Measurements from ENCODE around the gene RPS21.

The RPS21 gene

DNA sequence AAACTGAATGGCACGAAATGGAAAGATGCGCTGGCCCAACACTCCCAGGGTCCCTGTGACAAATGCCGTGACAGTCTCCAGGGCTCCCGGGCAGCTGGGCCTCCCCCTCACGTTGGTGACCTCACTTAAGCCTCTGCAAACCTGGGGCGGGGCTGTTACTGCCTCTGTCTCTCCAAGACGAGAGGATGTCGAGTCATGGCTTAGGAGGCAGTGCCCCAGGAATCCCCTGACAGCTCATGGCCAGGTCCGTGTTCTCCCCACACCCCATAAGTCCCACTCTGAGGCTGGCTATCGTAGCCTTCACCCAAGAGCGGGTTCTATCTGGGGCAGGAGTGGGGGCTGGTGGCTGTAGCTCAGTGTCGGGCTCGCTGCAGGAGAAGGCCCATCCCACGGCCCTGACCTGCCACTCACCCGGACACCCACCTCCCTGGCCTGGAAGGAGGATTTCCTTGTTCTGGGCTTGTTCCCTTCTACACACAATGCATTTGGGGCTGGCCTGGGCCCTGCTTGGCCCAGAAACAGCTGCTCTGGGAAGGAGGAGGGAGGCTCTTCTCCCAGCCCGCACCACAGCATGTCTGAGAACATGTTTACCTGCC lies 5.6 kb upstream of the RPS21 start:
- H3K9ac ChIP-seq (ENCODE audit: low read depth in 1 of 2, low read length in 2 of 2): no peak overlapping the region
- H3K27me3 ChIP-seq (ENCODE audit: control insufficient read depth in 1 of 2, insufficient read depth in 2 of 2, low read length in 2 of 2): no peaks in the 10 kb centered on the region
- H3K27ac ChIP-seq (ENCODE audit: low read depth, low read length): no peak overlapping the region
- H3K9me3 ChIP-seq (ENCODE audit: control insufficient read depth in 1 of 2, low read length in 2 of 2): no peaks in the 10 kb centered on the region
- no peak overlapping the region for H3K4me3 ChIP-seq (ENCODE audit: low read depth in 1 of 2, low read length in 2 of 2)
- peaks cover 5 to 8% of the 10 kb centered on the region in 2 donors for H3K36me3 ChIP-seq (ENCODE audit: control insufficient read depth in 1 of 2, insufficient read depth in 2 of 2, low read length in 2 of 2)
- peaks cover 4 to 14% of the 10 kb centered on the region in 2 donors for H3K4me1 ChIP-seq (ENCODE audit: control insufficient read depth in 1 of 2, insufficient read depth in 2 of 2, low read length in 2 of 2)

DNA sequence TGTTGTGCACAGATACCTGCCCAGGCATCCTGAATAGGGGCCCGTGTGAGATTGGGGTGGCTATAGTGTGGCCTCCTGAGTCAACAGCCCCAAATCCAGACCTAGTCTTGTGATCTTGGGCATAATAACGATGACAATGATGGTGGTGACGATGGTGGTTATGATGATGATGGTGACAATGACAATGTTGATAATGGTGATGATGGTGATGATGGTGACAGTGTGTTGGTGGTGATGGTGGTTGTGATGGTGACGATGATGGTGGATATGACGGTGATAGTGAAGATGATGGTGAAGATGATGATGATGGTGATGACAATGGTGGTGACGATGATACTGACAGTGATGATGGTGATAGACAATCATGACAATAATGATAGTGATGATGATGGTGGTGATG lies 5.1 kb upstream of the RPS21 start:
- peaks cover 4 to 12% of the 10 kb centered on the region in 2 donors for H3K4me1 ChIP-seq (ENCODE audit: control insufficient read depth in 1 of 2, insufficient read depth in 2 of 2, low read length in 2 of 2)
- no peak overlapping the region for H3K9ac ChIP-seq (ENCODE audit: low read depth in 1 of 2, low read length in 2 of 2)
- peaks cover 5 to 8% of the 10 kb centered on the region in 2 donors for H3K36me3 ChIP-seq (ENCODE audit: control insufficient read depth in 1 of 2, insufficient read depth in 2 of 2, low read length in 2 of 2)
- no peaks in the 10 kb centered on the region for H3K27me3 ChIP-seq (ENCODE audit: control insufficient read depth in 1 of 2, insufficient read depth in 2 of 2, low read length in 2 of 2)
- no peaks in the 10 kb centered on the region for H3K9me3 ChIP-seq (ENCODE audit: control insufficient read depth in 1 of 2, low read length in 2 of 2)
- no peak overlapping the region for H3K27ac ChIP-seq (ENCODE audit: low read depth, low read length)
- H3K4me3 ChIP-seq (ENCODE audit: low read depth in 1 of 2, low read length in 2 of 2): no peak overlapping the region

DNA sequence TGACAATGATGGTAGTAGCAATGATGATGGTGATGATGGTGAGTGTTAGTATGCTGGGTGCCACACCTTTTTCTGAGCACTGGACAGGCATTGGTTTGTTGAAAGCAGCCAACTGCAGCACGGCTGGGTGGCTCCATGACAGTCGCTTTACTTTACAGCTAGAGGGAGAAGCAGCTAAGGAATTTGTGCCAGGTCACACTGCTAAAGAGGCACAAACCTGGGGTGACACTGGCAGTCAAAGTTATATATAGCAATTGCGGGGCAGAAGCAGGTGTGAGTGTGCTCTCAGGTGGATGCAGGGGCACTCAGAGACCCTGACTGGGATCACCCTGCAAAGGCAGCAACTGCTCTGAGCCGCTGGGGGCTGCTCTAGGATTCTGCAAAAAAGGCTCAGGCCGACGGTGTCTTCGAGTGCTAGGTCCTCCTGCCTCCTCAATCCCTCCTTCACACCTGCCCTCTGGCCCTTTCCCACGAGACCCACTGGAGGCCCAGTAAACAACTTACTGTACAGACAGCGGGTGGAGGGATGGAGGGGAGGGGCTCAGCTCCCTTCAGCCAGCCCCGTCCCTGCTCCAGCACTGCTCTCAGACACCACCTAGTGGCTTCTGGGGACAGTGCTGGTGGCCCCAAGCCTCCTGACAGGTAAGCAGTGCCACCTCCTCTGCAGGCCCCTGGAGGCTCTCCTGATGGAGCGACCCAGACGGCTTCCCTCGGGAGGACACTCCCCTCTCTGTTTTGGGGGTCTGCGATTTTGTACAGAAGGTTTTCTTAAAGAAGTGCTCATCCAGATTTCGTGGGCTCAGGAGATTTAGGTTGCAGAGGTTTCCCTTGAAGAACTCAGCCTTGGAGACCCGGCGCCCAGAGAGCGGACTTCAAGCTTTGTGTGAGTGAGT lies 4.4 kb upstream of the RPS21 start:
- no peak overlapping the region for H3K9ac ChIP-seq (ENCODE audit: low read depth in 1 of 2, low read length in 2 of 2)
- H3K27ac ChIP-seq (ENCODE audit: low read depth, low read length): no peak overlapping the region
- H3K27me3 ChIP-seq (ENCODE audit: control insufficient read depth in 1 of 2, insufficient read depth in 2 of 2, low read length in 2 of 2): no peaks in the 10 kb centered on the region
- no peak overlapping the region for H3K4me3 ChIP-seq (ENCODE audit: low read depth in 1 of 2, low read length in 2 of 2)
- peaks cover 5 to 12% of the 10 kb centered on the region in 2 donors for H3K4me1 ChIP-seq (ENCODE audit: control insufficient read depth in 1 of 2, insufficient read depth in 2 of 2, low read length in 2 of 2)
- peaks cover 5 to 8% of the 10 kb centered on the region in 2 donors for H3K36me3 ChIP-seq (ENCODE audit: control insufficient read depth in 1 of 2, insufficient read depth in 2 of 2, low read length in 2 of 2)
- H3K9me3 ChIP-seq (ENCODE audit: control insufficient read depth in 1 of 2, low read length in 2 of 2): no peaks in the 10 kb centered on the region

DNA sequence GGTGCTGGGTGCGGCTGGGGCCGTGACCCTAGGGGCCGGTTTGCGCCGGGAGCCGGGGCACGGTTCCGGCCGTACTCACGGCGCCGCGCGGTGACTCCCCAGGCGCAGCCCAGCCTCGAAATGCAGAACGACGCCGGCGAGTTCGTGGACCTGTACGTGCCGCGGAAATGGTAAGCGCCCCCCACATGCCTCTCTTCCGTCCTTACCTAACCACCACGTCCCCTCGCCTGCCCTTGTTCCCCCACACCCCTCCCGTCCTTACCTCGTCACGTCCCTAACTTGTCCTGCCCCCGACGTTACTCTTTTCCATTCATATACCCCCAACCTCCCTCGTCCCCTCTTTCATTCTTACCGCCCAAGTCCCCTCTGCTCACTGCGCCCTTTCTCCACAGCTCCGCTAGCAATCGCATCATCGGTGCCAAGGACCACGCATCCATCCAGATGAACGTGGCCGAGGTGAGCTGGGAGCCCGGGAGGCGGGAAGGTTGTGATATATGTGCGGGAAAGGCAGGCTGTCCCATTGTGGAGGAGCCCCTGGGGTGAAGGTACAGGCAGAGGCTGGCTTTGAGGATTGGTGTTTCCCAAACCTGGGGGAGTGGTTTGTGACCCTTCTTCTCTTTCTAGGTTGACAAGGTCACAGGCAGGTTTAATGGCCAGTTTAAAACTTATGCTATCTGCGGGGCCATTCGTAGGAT lies 463 bp downstream of the RPS21 start:
- Histone ChIP-seq H3K27ac (ENCODE audit: low read depth, low read length) (no peak overlapping the region), H3K9ac (ENCODE audit: low read depth in 1 of 2, low read length in 2 of 2) (peak overlapping the region; percentile 95 to 96), H3K27me3 (ENCODE audit: control insufficient read depth in 1 of 2, insufficient read depth in 2 of 2, low read length in 2 of 2) (no peaks in the 10 kb centered on the region), H3K36me3 (ENCODE audit: control insufficient read depth in 1 of 2, insufficient read depth in 2 of 2, low read length in 2 of 2) (peaks cover 15 to 41% of the 10 kb centered on the region in 2 donors), H3K9me3 (ENCODE audit: control insufficient read depth in 1 of 2, low read length in 2 of 2) (no peaks in the 10 kb centered on the region), H3K4me1 (ENCODE audit: control insufficient read depth in 1 of 2, insufficient read depth in 2 of 2, low read length in 2 of 2) (peaks cover 16 to 27% of the 10 kb centered on the region in 2 donors), H3K4me3 (ENCODE audit: low read depth in 1 of 2, low read length in 2 of 2) (peak overlapping the region; percentile 99 to 100)

DNA sequence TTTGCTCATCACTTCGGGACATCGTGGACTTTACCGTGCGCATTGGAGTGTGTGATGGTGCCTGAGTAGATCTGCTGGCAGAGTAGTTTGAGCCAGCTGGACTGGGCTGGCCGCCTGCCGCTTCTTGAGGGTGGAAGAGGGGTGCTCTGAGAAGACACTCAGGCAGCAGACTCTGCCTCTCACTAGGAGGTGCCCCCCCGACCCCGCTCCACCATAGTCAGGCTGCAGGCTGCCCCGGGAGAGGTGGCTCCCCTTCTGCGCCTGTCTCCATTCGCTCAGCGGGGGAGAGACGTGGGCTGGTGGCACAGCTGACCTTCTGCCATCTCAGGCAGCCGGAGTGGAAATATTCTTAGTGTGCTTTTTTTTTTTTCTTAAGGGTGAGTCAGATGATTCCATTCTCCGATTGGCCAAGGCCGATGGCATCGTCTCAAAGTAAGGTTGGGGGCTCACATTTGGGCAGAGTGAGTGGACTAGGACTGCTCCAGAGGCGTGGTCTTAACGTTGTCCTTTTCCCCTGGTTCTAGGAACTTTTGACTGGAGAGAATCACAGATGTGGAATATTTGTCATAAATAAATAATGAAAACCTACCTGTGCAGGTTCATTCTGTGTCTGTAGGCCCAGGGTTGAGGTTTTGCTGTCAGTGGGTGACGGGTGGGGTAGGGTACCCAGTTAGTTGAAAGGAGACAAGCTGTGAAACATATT lies 1.2 kb downstream of the RPS21 start:
- H3K36me3 ChIP-seq (ENCODE audit: control insufficient read depth in 1 of 2, insufficient read depth in 2 of 2, low read length in 2 of 2): peaks cover 19 to 48% of the 10 kb centered on the region in 2 donors
- peak overlapping the region; percentile 95 to 96 for H3K9ac ChIP-seq (ENCODE audit: low read depth in 1 of 2, low read length in 2 of 2)
- H3K4me3 ChIP-seq (ENCODE audit: low read depth in 1 of 2, low read length in 2 of 2): peak overlapping the region; percentile 99 to 100
- no peaks in the 10 kb centered on the region for H3K27me3 ChIP-seq (ENCODE audit: control insufficient read depth in 1 of 2, insufficient read depth in 2 of 2, low read length in 2 of 2)
- peaks cover 13 to 27% of the 10 kb centered on the region in 2 donors for H3K4me1 ChIP-seq (ENCODE audit: control insufficient read depth in 1 of 2, insufficient read depth in 2 of 2, low read length in 2 of 2)
- no peak overlapping the region for H3K27ac ChIP-seq (ENCODE audit: low read depth, low read length)
- no peaks in the 10 kb centered on the region for H3K9me3 ChIP-seq (ENCODE audit: control insufficient read depth in 1 of 2, low read length in 2 of 2)

DNA sequence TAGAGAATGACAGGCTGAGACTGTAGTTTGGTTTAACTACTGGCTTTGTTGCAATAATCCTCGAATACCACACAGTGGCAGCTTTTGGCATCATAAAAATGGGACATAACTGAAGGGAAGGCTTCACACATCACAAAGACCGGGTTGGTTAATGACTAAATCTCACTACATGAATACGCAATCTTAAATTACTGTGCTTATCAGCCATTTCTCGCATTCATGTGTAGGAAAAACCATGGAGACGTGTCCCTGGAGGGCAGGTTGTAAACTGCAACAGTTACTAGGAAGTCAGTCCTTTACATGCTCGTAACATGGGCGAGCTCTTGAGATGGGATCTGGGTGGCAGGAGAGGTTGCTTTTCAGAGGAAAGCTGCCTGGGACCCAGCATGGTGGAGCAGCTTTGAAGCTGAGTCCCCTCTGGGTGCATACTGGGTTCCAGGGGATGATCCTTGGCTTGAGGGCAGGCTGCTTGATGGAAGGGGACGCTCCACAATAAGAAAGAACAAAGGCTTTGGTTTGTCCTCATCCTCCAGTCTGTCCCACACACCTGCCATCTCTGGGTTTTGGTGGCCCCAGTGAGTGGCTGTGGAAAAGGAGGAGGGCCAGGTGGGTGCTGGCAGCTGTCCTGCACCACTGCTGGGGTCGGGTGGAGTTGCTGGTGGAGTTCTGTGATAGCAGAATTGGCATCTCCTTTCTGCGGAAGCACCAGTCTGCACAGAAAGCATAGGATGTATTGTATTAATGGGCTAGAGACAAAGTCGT lies 2.1 kb downstream of the RPS21 start:
- Histone ChIP-seq H3K9me3 (ENCODE audit: control insufficient read depth in 1 of 2, low read length in 2 of 2) (no peaks in the 10 kb centered on the region), H3K36me3 (ENCODE audit: control insufficient read depth in 1 of 2, insufficient read depth in 2 of 2, low read length in 2 of 2) (peaks cover 19 to 49% of the 10 kb centered on the region in 2 donors), H3K9ac (ENCODE audit: low read depth in 1 of 2, low read length in 2 of 2) (peak overlapping the region; percentile 4 to 96), H3K27ac (ENCODE audit: low read depth, low read length) (no peak overlapping the region), H3K4me1 (ENCODE audit: control insufficient read depth in 1 of 2, insufficient read depth in 2 of 2, low read length in 2 of 2) (peaks cover 13 to 27% of the 10 kb centered on the region in 2 donors), H3K4me3 (ENCODE audit: low read depth in 1 of 2, low read length in 2 of 2) (no peak overlapping the region), H3K27me3 (ENCODE audit: control insufficient read depth in 1 of 2, insufficient read depth in 2 of 2, low read length in 2 of 2) (no peaks in the 10 kb centered on the region)

DNA sequence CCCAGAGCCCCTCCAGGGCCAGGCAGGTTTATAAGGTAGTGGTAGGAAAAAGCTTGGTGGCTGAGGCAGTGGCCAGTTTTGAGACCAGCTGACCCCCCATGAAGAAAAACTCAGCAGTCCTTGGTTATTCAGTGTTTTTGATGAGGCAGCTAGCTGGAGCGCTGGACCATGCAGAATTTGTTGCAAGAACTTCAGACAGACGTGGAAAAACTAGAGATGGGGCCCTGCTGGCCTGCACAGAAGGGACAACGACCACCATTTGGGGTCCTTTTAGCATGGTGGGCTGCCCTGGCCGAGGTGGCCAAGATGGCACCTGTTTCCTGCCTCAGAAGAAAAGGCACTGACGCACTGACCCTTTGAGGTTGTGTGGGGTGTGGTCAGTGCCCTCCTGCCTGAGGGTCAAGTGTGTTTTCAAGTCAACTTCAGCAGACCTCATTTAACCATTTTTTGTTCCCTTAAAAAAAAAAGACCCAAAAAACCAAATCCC lies 2.7 kb downstream of the RPS21 start:
- H3K4me1 ChIP-seq (ENCODE audit: control insufficient read depth in 1 of 2, insufficient read depth in 2 of 2, low read length in 2 of 2): peaks cover 13 to 27% of the 10 kb centered on the region in 2 donors
- no peak overlapping the region for H3K4me3 ChIP-seq (ENCODE audit: low read depth in 1 of 2, low read length in 2 of 2)
- no peaks in the 10 kb centered on the region for H3K27me3 ChIP-seq (ENCODE audit: control insufficient read depth in 1 of 2, insufficient read depth in 2 of 2, low read length in 2 of 2)
- no peak overlapping the region for H3K27ac ChIP-seq (ENCODE audit: low read depth, low read length)
- no peaks in the 10 kb centered on the region for H3K9me3 ChIP-seq (ENCODE audit: control insufficient read depth in 1 of 2, low read length in 2 of 2)
- no peak overlapping the region for H3K9ac ChIP-seq (ENCODE audit: low read depth in 1 of 2, low read length in 2 of 2)
- peaks cover 19 to 54% of the 10 kb centered on the region in 2 donors for H3K36me3 ChIP-seq (ENCODE audit: control insufficient read depth in 1 of 2, insufficient read depth in 2 of 2, low read length in 2 of 2)

DNA sequence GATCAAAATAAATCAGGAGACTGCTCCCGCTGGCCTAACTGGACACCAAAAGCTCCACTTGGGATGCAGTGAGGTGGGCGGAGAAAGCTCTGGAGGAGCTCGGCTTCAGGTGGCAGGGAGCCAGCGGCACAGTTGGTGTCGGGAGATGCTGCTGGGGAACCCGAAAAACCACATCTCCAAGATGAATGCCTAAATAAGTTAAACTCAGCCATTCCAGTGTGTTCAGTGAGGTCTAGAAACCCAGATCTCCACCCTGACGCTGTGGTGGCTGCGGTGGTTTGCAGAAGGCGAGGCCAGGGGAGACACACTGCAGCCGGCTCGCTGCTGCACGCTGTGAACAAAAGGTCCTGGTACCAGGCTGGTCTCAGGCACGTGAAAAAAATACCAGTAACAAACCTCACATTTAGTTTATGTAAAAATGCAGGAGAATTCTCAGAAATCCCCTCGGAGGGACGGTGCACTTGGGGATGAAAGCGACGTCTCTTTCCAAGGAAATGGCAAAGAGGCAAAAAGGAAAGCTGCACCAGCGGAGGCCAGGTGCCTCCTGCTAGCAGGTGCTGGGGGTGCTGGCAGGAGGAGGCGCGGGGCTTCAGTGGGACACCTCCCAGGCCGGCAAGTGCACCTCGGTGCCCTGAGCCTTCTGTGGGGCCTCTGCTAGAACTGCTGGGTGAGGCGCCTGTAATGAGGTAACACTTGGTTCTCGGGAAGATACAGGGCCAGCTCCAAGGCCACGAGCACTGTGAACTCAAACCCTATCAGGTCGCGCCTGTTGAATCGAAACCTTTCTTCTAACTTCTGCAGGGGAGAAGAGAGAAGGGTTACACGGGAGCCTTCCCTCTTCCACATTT lies 3.6 kb downstream of the RPS21 start:
- no peak overlapping the region for H3K9ac ChIP-seq (ENCODE audit: low read depth in 1 of 2, low read length in 2 of 2)
- H3K9me3 ChIP-seq (ENCODE audit: control insufficient read depth in 1 of 2, low read length in 2 of 2): no peaks in the 10 kb centered on the region
- no peak overlapping the region for H3K4me3 ChIP-seq (ENCODE audit: low read depth in 1 of 2, low read length in 2 of 2)
- peaks cover 13 to 23% of the 10 kb centered on the region in 2 donors for H3K4me1 ChIP-seq (ENCODE audit: control insufficient read depth in 1 of 2, insufficient read depth in 2 of 2, low read length in 2 of 2)
- no peaks in the 10 kb centered on the region for H3K27me3 ChIP-seq (ENCODE audit: control insufficient read depth in 1 of 2, insufficient read depth in 2 of 2, low read length in 2 of 2)
- no peak overlapping the region for H3K27ac ChIP-seq (ENCODE audit: low read depth, low read length)
- H3K36me3 ChIP-seq (ENCODE audit: control insufficient read depth in 1 of 2, insufficient read depth in 2 of 2, low read length in 2 of 2): peaks cover 19 to 56% of the 10 kb centered on the region in 2 donors

Data from duodenal mucosa (tissue), 2 donors.